Progenitor cell of endocrine pancreas (in vitro differentiated cells): ENCODE measurements around the gene ZBTB16. TPM values are rescaled to one million over a fixed set of nuclear protein-coding genes. Genes with fewer than 3 reads are reported as not detected.

Experiments
- DNase-seq: peaks from one replicate; pipeline ENCODE4 v3.0.0; 2021; ENCODE audit warnings: low spot score; ENCODE audit not compliant: unreplicated experiment
- H3K27ac Mint-ChIP-seq: 2 replicates; pipeline ENCODE4 v1.8.0; 2021; ENCODE audit warnings: mild to moderate bottlenecking, moderate library complexity, mixed read lengths
- H3K27me3 Mint-ChIP-seq: 2 replicates; pipeline ENCODE4 v1.8.0; 2021; ENCODE audit warnings: mixed read lengths
- H3K36me3 Mint-ChIP-seq: 2 replicates; pipeline ENCODE4 v1.8.0; 2022; ENCODE audit warnings: mixed read lengths; ENCODE audit not compliant: insufficient read depth
- H3K4me1 Mint-ChIP-seq: 2 replicates; pipeline ENCODE4 v1.8.0; 2021; ENCODE audit warnings: low read depth, mixed read lengths
- H3K4me3 Mint-ChIP-seq: 2 replicates; pipeline ENCODE4 v1.8.0; 2021; ENCODE audit warnings: low read depth, mild to moderate bottlenecking, moderate library complexity, mixed read lengths
- H3K9me3 Mint-ChIP-seq: 2 replicates; pipeline ENCODE4 v1.8.0; 2021; ENCODE audit warnings: low read depth, mixed read lengths
- CTCF ChIP-seq: fragments of 200-600 bp; sonication (generic); IDR thresholded peaks from one replicate; pipeline ENCODE4 v1.5.0; 2021; ENCODE audit warnings: antibody characterized with exemption, mild to moderate bottlenecking; ENCODE audit not compliant: unreplicated experiment
- total RNA-seq: library from RNA; stranded (reverse); gene quantifications from 2 replicates; pipeline ENCODE4 v1.2.1, GENCODE V29; 2021

The ZBTB16 gene
- total RNA-seq, 1 donor from 2014 or later = 29.6 TPM

GRCh38 chr11:114151631-114152030, 92.1 kb downstream of the ZBTB16 start:
- H3K4me3 Mint-ChIP-seq = no peak overlapping the region
- H3K4me1 Mint-ChIP-seq = peaks cover 25% of the 10 kb centered on the region
- no peak for TF ChIP-seq CTCF
- H3K27me3 Mint-ChIP-seq = no peaks in the 10 kb centered on the region
- H3K9me3 Mint-ChIP-seq = no peaks in the 10 kb centered on the region
- H3K27ac Mint-ChIP-seq = no peak overlapping the region
- H3K36me3 Mint-ChIP-seq = no peaks in the 10 kb centered on the region
- no peak for DNase-seq

GRCh38 chr11:114152162-114152561, 92.7 kb downstream of the ZBTB16 start:
- no peaks in the 10 kb centered on the region for H3K27me3 Mint-ChIP-seq
- DNase-seq = no peak
- no peak for TF ChIP-seq CTCF
- peaks cover 20% of the 10 kb centered on the region for H3K4me1 Mint-ChIP-seq
- H3K4me3 Mint-ChIP-seq = no peak overlapping the region
- H3K36me3 Mint-ChIP-seq = no peaks in the 10 kb centered on the region
- no peaks in the 10 kb centered on the region for H3K9me3 Mint-ChIP-seq
- H3K27ac Mint-ChIP-seq = no peak overlapping the region

GRCh38 chr11:114152785-114153184, 93.3 kb downstream of the ZBTB16 start:
- TF ChIP-seq CTCF = no peak
- Mint-ChIP-seq H3K27me3 (no peaks in the 10 kb centered on the region), H3K9me3 (no peaks in the 10 kb centered on the region), H3K4me1 (peaks cover 17% of the 10 kb centered on the region), H3K36me3 (peaks cover under 1% of the 10 kb centered on the region), H3K27ac (no peak overlapping the region), H3K4me3 (no peak overlapping the region)
- DNase-seq = no peak

- DNase-seq = no peak
- Mint-ChIP-seq H3K36me3 (peaks cover 1% of the 10 kb centered on the region), H3K4me3 (no peak overlapping the region), H3K9me3 (no peaks in the 10 kb centered on the region), H3K27me3 (no peaks in the 10 kb centered on the region), H3K4me1 (peaks cover 13% of the 10 kb centered on the region), H3K27ac (no peak overlapping the region)
- no peak for TF ChIP-seq CTCF
These were observed 93.7 kb downstream of the ZBTB16 start for GRCh38 chr11:114153224-114153623.

- no peak for TF ChIP-seq CTCF
- Mint-ChIP-seq H3K36me3 (peaks cover 3% of the 10 kb centered on the region), H3K27ac (peak overlapping the region; percentile 43), H3K9me3 (no peaks in the 10 kb centered on the region), H3K4me3 (no peak overlapping the region), H3K27me3 (no peaks in the 10 kb centered on the region), H3K4me1 (peaks cover 12% of the 10 kb centered on the region)
- DNase-seq = no peak
These were observed 94.9 kb downstream of the ZBTB16 start for GRCh38 chr11:114154271-114155047.
